NK-92 (cell line): ENCODE measurements around the gene LSP1.

Experiments
- DNase-seq: peaks from one replicate; lab custom pipeline; 2025; ENCODE audit not compliant: unreplicated experiment; lab: John Stamatoyannopoulos, UW

Gene LSP1

DNA sequence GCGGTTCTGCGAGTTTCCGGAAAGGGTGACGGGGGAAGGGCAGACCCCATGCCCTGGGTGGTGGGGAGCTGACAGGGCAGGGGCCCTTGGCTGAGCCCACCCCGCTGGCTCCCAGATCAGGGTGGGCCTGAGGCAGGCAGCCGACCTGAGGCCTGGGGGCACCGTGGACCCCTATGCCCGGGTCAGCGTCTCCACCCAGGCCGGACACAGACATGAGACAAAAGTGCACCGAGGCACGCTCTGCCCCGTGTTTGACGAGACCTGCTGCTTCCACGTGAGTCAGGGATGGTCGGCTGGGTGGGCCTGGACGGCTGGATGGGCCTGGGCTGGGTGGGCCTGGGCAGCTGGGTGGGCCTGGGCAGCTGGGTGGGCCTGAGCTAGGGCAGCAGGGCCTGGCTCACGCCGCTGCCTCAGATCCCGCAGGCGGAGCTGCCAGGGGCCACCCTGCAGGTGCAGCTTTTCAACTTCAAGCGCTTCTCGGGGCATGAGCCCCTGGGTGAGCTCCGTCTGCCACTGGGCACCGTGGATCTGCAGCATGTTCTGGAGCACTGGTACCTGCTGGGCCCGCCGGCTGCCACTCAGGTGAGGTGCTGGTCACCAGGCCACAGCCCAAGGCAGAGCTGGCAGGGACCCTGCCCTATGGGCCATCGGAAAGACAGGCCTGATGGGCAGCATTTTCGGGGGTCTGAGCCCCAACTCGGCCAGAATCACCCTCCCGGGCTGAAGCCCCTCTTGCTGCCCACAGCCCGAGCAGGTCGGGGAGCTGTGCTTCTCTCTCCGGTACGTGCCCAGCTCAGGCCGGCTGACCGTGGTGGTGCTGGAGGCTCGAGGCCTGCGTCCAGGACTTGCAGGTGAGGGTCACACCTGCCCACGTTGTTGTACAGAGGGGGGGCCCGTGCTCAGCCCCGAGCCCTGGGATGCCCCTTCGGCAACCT is 16.6 kb upstream of the LSP1 start:
- no peak for DNase-seq

DNA sequence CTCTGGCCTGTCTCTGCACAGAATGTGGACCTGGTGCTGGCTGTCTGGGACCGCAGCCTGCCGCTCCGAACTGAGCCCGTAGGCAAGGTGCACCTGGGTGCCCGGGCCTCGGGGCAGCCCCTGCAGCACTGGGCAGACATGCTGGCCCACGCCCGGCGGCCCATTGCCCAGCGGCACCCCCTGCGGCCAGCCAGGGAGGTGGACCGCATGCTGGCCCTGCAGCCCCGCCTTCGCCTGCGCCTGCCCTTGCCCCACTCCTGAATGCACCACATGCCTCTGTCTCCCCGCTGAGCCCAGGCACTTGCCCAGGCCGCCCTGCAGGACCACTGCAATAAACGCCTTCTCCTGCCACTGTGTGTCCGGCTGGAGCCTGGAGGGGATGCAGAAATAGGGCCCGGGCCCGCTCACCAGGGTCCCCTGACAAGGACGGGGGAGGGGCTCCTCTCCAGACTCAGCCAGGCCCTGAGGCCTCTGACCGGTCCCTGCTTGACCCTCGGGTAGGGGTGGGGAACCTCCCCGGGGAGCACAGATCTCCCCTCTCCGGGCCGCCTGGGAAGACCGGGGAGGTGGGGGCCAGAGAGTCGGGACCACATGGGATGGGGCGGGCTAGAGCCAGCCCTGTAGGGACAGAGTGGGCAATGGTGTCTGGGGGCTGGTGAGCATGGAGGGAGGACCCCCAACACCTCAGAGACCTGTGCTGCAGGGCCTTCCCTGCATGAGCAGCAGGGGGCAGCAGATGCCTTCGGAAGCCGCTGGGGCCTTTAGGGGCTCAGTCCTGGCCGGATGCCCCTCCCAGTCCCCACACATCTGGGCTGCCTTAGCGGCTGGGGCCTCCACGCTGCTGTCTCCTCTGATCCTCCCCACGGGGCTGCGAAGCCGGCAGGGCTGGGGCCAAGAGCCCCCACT is 15.5 kb upstream of the LSP1 start:
- peak; percentile 56 for DNase-seq

- no peak for DNase-seq
Observed at GRCh38 chr11:1838077-1838425, 14.8 kb upstream of the LSP1 start.

DNA sequence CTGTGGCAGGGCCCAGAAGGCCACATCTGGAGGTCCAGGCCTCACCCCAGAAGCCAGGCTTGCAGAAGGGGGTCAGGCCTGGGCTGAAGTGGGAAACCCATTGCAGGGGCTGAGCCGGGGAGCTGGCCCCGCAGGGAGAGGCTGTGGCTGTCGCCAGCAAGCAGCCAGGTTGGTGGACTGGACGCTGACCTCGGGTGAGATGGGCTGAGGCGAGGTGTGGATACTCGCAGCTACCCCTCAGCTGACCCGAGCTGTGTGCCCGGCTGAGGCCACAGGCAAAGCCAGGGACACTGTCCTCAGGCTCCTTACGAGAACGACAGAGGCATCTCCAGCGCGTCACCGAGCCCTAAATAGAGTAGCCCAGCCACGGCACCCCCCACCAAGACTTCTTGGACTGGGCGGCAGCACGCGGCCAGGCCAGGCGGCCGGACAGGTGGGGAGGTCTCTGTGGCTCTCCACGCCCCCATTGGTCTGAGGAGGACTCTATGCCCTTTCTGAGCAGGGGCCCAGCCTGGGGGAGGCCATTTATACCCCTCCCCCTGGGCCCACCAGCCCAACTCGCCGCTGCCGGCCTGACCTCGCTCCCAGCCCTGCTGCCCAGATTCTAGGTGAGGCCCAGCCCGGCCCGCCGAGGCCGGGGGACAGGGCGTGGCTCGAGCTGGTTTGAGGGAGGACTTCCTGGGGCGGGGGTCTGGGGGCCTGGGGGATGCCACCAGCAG is 14.3 kb upstream of the LSP1 start, which contains the start of gene TNNI2:
TNNI2 (plus strand) TSS at position 556 of the 719 bp plus-strand sequence. CDS start 716 bp downstream, outside the sequence.
- DNase-seq = no peak

- no peak for DNase-seq
Observed at GRCh38 chr11:1839204-1839923, 13.5 kb upstream of the LSP1 start.

DNA sequence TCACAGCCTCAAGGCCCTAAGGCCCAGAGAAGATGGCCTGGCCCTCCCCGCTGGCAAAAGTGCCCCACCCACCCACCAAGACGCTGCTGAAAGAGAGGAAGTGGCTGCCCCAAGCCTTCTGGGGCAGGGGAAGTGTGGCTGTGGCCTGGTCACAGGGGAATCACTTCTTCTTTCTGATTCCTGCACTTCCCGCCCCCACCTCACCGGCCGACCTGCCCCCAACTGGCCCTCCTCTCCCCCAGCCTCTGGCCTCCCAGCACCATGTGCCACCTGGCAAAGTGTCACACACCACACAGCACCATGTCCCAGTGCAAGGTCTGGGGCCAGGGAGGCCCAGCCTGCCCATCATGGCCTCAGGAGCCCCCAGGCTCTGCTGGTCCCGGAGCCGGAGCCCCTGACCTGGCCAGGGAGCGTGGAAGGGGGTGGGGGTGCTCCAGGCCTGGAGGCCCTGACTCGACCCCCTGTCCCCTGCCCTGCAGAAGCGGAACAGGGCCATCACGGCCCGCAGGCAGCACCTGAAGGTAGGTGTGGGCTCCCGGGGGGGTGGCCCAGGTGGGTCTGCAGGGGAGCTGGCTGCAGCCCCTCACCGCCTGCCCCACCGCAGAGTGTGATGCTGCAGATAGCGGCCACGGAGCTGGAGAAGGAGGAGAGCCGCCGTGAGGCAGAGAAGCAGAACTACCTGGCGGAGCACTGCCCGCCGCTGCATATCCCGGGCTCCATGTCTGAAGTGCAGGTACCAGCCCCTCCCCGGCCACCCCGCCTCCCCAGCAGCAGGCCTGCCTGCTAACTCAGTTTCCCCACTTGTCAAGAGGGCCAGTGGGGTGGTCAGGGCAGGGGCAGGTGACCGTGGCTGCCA is 12.7 kb upstream of the LSP1 start:
- no peak for DNase-seq

GRCh38 chr11:1840780-1841480 is 12.0 kb upstream of the LSP1 start:
- no peak for DNase-seq

DNA sequence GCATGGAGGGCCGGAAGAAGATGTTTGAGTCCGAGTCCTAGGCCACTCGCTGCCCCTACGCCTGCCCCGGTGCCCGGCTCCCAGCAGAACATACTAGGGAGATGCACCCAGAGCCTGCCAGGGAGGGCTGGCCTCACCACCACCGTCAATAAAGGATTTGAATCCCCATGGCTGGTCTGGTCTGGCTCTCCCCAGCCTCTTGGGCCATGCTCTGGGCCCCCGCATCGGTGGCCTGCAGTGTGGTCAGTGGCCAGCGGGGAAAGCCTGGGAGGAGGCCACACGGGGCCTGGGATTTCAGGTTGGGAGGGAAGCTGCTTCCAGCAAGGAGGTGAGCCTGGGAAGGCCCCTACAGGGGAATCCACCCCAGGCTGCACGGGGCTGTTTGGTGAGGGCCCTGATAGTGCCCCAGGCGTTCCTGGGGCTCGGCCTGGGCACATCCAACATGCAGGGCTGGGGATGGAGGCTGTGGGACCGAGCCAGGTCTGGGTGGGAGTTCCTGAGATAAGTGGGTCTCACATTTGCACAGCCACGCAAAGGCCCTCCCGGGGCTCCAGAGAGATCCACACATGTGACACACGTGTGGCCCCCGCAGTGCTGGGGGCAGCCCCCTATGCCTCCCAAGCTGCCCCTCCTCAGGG is 11.3 kb upstream of the LSP1 start:
- no peak for DNase-seq

DNA sequence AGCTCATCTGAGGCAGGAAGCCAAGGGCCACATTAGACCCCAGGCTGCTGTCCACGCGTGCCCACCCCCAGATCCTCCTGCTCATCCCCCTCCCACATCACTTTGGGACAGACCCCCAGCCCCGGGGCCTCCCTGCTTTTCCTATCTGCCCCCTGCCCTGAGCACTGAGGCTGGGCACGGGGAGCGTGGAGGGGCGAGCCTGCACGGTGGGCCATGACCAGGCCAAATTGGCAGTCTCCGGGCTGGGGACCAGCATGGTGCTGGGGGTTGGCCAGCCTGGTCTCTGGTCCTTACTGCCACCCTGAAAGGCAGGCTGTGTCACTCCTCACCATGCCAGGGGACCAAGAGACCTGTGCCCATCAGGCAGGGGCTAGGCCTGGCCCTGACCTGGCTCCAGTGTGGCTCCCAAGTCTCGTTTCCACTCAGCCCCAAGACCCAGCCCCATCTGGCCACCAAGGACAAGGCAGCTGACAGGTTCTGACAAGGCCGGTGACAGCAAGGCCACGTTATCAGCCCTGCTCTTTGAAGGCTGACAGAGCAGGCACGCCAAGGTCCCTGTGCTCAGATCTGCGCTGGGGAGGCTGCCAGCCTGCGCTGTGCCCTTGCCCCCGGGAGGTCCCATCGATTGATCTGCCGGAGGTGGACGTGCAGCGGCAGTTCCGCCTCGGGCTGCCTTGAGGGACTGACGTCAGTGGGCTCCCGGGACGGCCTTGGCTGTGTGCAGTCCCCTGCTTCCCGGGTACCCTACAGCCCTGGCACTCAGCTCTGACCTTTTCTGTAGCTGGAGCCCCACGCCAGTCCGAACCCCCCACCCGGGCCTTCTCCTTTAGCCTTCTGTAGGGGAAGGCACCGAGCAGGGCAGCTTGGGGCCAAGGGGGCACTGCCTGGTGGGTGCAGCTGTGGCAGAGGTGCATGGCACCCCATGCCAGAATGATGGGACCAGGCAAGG is 10.5 kb upstream of the LSP1 start:
- no peak for DNase-seq

DNA sequence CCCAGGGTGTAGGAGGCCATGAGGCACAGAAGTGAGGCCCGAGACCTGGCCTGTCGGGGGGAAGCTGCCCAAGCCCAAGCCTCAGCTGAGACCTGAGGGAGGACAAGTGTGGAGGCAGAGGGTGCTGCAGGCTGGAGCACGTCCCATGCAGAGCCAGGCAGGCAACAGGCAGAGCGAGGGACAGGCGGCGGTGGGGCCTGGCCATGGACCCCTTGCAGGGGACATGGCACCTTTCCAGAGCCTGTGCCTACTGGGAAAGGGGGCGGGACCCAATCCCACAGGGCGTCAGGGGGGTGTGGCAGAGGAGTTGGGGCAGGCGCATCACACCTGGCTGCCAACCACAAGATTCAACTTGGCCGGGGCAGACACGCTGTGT is 9.8 kb upstream of the LSP1 start:
- no peak for DNase-seq

DNA sequence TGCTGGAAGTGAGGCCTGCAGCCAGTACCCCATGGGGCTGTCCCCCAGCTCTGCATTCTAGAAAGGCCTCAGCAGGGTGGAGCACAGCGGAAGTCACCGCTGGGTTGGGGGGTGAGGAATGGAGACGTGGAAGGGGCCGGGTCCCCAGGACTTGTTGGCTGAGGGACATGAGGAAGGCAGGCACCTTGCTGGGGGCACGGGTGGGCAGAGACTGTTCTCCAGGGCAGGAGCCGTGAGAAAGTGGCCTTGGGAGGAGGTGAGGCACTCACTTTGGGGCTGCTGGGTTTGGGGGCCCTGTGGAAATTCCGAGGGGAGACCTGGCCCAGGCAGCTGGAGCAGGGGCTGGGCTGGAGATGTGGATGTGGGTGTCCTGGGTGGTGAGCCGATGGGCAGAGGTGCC is 9.1 kb upstream of the LSP1 start:
- DNase-seq = no peak

GRCh38 chr11:1844221-1845094 is 8.4 kb upstream of the LSP1 start:
- DNase-seq = no peak

- no peak for DNase-seq
Observed at GRCh38 chr11:1845095-1845429, 7.8 kb upstream of the LSP1 start.

GRCh38 chr11:1845561-1846452 is 7.1 kb upstream of the LSP1 start:
- DNase-seq = no peak

DNA sequence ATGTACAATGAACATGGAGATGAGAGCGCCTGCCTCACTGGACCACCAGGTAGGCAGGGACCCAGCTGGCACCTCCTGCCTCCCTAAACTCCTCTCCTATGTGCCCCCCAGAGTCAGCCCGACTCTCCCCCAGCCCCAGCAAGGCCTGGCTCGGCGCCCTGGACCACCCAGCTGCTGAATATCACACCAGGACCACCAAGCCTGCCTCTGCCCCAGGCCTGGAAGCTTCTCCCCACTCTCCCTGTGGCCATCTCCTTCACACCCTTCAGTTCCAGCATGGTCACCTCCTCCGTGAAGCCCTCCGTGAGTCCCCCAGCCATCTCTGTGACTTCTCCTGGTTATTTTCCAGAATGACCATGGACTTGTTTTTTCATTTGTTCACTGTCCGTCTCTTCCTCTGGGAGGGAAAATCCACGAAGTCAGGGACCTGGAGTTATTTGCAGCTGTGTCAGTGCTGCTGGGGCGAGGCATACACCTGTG is 6.4 kb upstream of the LSP1 start:
- no peak for DNase-seq
